GM12878 (cell line): Measurements from ENCODE around the gene WDR64. TPM values are rescaled to one million over a fixed set of nuclear protein-coding genes. Genes with fewer than 3 reads are reported as not detected.

Source experiments
- ATAC-seq: fragments of 200-7000 bp; cut with Tn5 transposase; 3 replicates; pipeline ENCODE4 v1.9.1; 2020; ENCODE audit warnings: mild to moderate bottlenecking, moderate library complexity
- BruUV-seq: library from RNA; stranded (reverse); fragments of 400-500 nt; replicated peaks from 2 replicates; lab custom pipeline; 2021; lab: Mats Ljungman, UMichigan
- CTCF ChIA-PET: fragments of 300-600 bp; sonication (Branson Sonifier 250); formaldehyde crosslinking; extraction: SDS; loops from one replicate; lab custom pipeline; 2021; ENCODE audit warnings: inconsistent platforms; lab: Yijun Ruan, JAX
- POLR2A ChIA-PET: fragments of 350-600 bp; formaldehyde crosslinking; extraction: SDS; loops from one replicate; lab custom pipeline; 2021; ENCODE audit warnings: inconsistent platforms; lab: Charles Lee
- RAD21 ChIA-PET: fragments of 300-600 bp; sonication (Branson Sonifier 250); formaldehyde crosslinking; loops from one replicate; lab custom pipeline; 2023; ENCODE audit warnings: antibody characterized with exemption; ENCODE audit not compliant: unreplicated experiment; lab: Charles Lee
- SMC1A ChIA-PET: fragments of 300-600 bp; sonication (Branson Sonifier 250); formaldehyde crosslinking; loops from one replicate; lab custom pipeline; 2023; ENCODE audit not compliant: unreplicated experiment, uncharacterized antibody; lab: Charles Lee
- DNase-seq: peaks from one replicate; pipeline ENCODE4 v3.0.0-alpha.2; 2011; ENCODE audit warnings: low read depth, low spot score
- FAIRE-seq: peaks from 3 replicates; lab custom pipeline; 2011; peaks lifted over from hg19 to GRCh38; lab: Jason Lieb, UNC
- H2AFZ ChIP-seq: 2 replicates; pipeline ENCODE4 v1.6.0; 2011; ENCODE audit warnings: low read depth, low read length, control low read depth; ENCODE audit not compliant: control insufficient read depth
- H3K27ac ChIP-seq: 2 replicates; pipeline ENCODE4 v1.5.1; 2011; ENCODE audit warnings: control low read depth; ENCODE audit not compliant: control insufficient read depth, insufficient read depth
- H3K27me3 ChIP-seq, 2 experiments: replicated peaks in 1 of 2; 2 replicates each; pipeline versions ENCODE4 v1.6.0 to v1.6.1; 2011; ENCODE audit warnings: low read length in 1 of 2; ENCODE audit not compliant: control insufficient read depth in 2 of 2, insufficient read depth in 2 of 2
- H3K36me3 ChIP-seq, 2 experiments: 2 replicates each; pipeline ENCODE4 v1.5.1; 2011; ENCODE audit warnings: low read length in 1 of 2; ENCODE audit not compliant: control insufficient read depth in 2 of 2, insufficient read depth in 2 of 2
- H3K4me1 ChIP-seq: 2 replicates; pipeline ENCODE4 v1.6.1; 2011; ENCODE audit warnings: mild to moderate bottlenecking, low read length, moderate library complexity, mixed read lengths; ENCODE audit not compliant: control insufficient read depth, insufficient read depth
- H3K4me2 ChIP-seq: 2 replicates; pipeline ENCODE4 v1.6.0; 2011; ENCODE audit warnings: control low read depth; ENCODE audit not compliant: control insufficient read depth, insufficient read depth
- H3K4me3 ChIP-seq: fragments of 200-600 bp; sonication (generic); 2 replicates; pipeline ENCODE4 v1.5.1; 2016
- H3K79me2 ChIP-seq: 2 replicates; pipeline ENCODE4 v1.6.0; 2011; ENCODE audit warnings: low read length; ENCODE audit not compliant: control insufficient read depth, insufficient read depth
- H3K9ac ChIP-seq: 2 replicates; pipeline ENCODE4 v1.8.0; 2011; ENCODE audit warnings: low read length, control low read depth, mixed read lengths; ENCODE audit not compliant: control insufficient read depth, insufficient read depth
- H3K9me3 ChIP-seq: replicated peaks from 3 replicates; pipeline ENCODE4 v1.5.1; 2011; ENCODE audit warnings: mild to moderate bottlenecking, low read length; ENCODE audit not compliant: control insufficient read depth, insufficient read depth
- H4K20me1 ChIP-seq: 2 replicates; pipeline ENCODE4 v1.6.0; 2011; ENCODE audit not compliant: control insufficient read depth, insufficient read depth
- ATF7 ChIP-seq: fragments of 450-650 bp; IDR thresholded peaks from 2 replicates; pipeline ENCODE4 v1.6.1; 2016; ENCODE audit warnings: low read depth, mild to moderate bottlenecking
- BCLAF1 ChIP-seq: fragments of 450-650 bp; IDR thresholded peaks from 2 replicates; pipeline ENCODE4 v1.6.1; 2017; ENCODE audit warnings: antibody characterized with exemption, mild to moderate bottlenecking, moderate library complexity
- CHD1 ChIP-seq: IDR thresholded peaks from 2 replicates; pipeline ENCODE4 v1.6.1; 2012; ENCODE audit warnings: low read depth, low read length, improper control_type of control experiment
- CREB1 ChIP-seq: IDR thresholded peaks from 2 replicates; pipeline ENCODE4 v1.6.1; 2012; ENCODE audit warnings: low read depth, mild to moderate bottlenecking, inconsistent platforms
- HCFC1 ChIP-seq: fragments of 150-350 bp; IDR thresholded peaks from 2 replicates; pipeline ENCODE4 v1.6.1; 2014; ENCODE audit warnings: low read length
- HDGF ChIP-seq: fragments of 450-650 bp; IDR thresholded peaks from 2 replicates; pipeline ENCODE4 v1.6.1; 2016; ENCODE audit warnings: antibody characterized with exemption
- NKRF ChIP-seq: fragments of 450-650 bp; conservative IDR thresholded peaks from 2 replicates; pipeline ENCODE4 v1.6.1; 2017; ENCODE audit warnings: mild to moderate bottlenecking, moderate library complexity
- POLR2A ChIP-seq: IDR thresholded peaks from 2 replicates; pipeline ENCODE4 v1.6.1; 2011; ENCODE audit warnings: low read depth, mild to moderate bottlenecking, low read length
- POLR2AphosphoS5 ChIP-seq: IDR thresholded peaks from 2 replicates; pipeline ENCODE4 v1.6.1; 2011; ENCODE audit warnings: mild to moderate bottlenecking, low read length, inconsistent platforms
- SMAD5 ChIP-seq: IDR thresholded peaks from 2 replicates; pipeline ENCODE4 v1.6.1; 2016; ENCODE audit warnings: antibody characterized with exemption, low read depth
- TCF12 ChIP-seq: IDR thresholded peaks from 2 replicates; pipeline ENCODE4 v1.6.1; 2011; ENCODE audit warnings: low read depth, mild to moderate bottlenecking, low read length
- TCF7 ChIP-seq: IDR thresholded peaks from 2 replicates; pipeline ENCODE4 v1.6.1; 2014; ENCODE audit warnings: antibody characterized with exemption, borderline replicate concordance
- ZNF687 ChIP-seq: fragments of 450-650 bp; IDR thresholded peaks from 2 replicates; pipeline ENCODE4 v1.6.1; 2017; ENCODE audit warnings: mild to moderate bottlenecking, moderate library complexity
- WGBS: methylation state at CpG from one replicate; pipeline ENCODE4 v1.1.6; 2016; ENCODE audit warnings: low lambda C conversion rate; ENCODE audit not compliant: insufficient replicate concordance, insufficient coverage; ENCODE audit errors: missing lambda C conversion rate; 5-methylcytosine and 5-hydroxymethylcytosine counted together
- in situ Hi-C: fragments of 300-500 bp; cut with MboI; formaldehyde crosslinking; loops from 9 replicates; pipeline ENCODE4 v1.14.3; 2018; ENCODE audit warnings: mixed read lengths
- intact Hi-C: fragments of 100-400 bp; cut with micrococcal nuclease; formaldehyde crosslinking; loops from one replicate; pipeline ENCODE4 v1.14.2; 2022; ENCODE audit not compliant: unreplicated experiment
- polyA plus RNA-seq, 11 experiments: library from polyadenylated mRNA; depleted of rRNA in 4 of 11; unstranded in 6 of 11; stranded (reverse) in 5 of 11; fragments of >200 nt; fragmentation: Nextera tagmentation in 4 of 11; fragmentation: Illumina TruSeq in 1 of 11; extraction: Ambion mirVana in 4 of 11; extraction: Trizol in 1 of 11; gene quantifications; 1 replicate in 1 of 11; 2 replicates in 10 of 11; pipeline versions ENCODE4 v1.2.1 to v1.2.3, GENCODE V29; 2011 to 2016; ENCODE audit warnings: inconsistent platforms in 2 of 11, missing spikeins in 2 of 11, low read depth in 1 of 11
- total RNA-seq, 4 experiments: library from RNA; depleted of rRNA in 3 of 4; stranded (reverse); fragments of >200 nt in 3 of 4; fragmentation: Illumina TruSeq in 1 of 4; extraction: Trizol in 1 of 4; gene quantifications; 2 replicates each; pipeline versions ENCODE4 v1.2.1 to v1.2.3, GENCODE V29; 2013 to 2021
- TF ChIP-seq, protein P1 (sequence below): fragments of 450-650 bp; IDR thresholded peaks from 2 replicates; pipeline ENCODE4 v1.6.1; 2014; ENCODE audit warnings: mild to moderate bottlenecking

Gene WDR64
- total and polyA plus RNA-seq, 10 of the 15 experiments (the other 5 are each of a cell fraction or from before 2014, with no cell fraction given): 0.01 TPM; not detected in 9

DNA sequence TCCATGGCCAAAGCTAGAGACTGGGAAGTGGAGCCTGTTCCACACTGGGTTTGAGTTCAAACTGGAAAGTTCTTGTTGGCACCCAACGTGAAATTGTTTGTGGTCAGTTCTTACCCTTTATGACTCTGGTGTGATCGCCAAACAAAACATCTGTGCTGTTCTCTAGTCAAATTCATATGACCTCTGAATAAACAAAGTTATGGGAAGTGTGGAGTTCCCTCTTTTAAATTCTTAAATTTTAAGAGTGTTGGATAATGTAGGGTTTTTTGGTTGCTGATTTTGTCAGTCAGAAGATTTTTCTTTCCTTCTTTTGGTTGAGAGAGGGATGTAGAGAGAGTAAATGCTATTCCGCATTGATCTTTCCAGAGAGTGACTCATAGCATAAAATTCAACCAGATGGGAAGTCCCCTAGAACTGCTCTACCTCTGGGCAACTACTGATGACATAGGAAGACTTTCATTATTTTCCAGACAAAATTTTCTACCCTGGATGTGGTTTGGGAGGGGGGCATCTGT, 48.3 kb upstream of the WDR64 start:
- DNase-seq: no peak
- Histone ChIP-seq H3K4me1 (peaks cover 9% of the 10 kb centered on the region; the same call in 1 of the 2 replicates), H2AFZ (no peak overlapping the region), H3K9me3 (no peaks in the 10 kb centered on the region), H3K27ac (no peak overlapping the region), H3K4me3 (no peak overlapping the region), H3K9ac (no peak overlapping the region), H3K27me3 (no peaks in the 10 kb centered on the region), H3K4me2 (no peak overlapping the region), H3K79me2 (no peaks in the 10 kb centered on the region), H3K36me3 (no peaks in the 10 kb centered on the region), H4K20me1 (no peaks in the 10 kb centered on the region)
- no TSS peak for BruUV-seq
- ATAC-seq: no peak
- ChIA-PET CTCF (interaction anchor here (0.7 kb wide), 1 partner anchor 218 kb away, joined by 3 read pairs; no protein-coding TSS in a partner anchor), SMC1A (no interaction called here), RAD21 (no interaction called here), POLR2A (no interaction called here)
- FAIRE-seq: no peak
- in situ Hi-C loops (no loop called here), intact Hi-C loops (no loop called here)
- WGBS: 90% methylated on average over 3 of the region's 3 CpGs
- TF ChIP-seq HCFC1: no peak
- no peak for TF ChIP-seq TCF12
- TF ChIP-seq, protein P1, sequence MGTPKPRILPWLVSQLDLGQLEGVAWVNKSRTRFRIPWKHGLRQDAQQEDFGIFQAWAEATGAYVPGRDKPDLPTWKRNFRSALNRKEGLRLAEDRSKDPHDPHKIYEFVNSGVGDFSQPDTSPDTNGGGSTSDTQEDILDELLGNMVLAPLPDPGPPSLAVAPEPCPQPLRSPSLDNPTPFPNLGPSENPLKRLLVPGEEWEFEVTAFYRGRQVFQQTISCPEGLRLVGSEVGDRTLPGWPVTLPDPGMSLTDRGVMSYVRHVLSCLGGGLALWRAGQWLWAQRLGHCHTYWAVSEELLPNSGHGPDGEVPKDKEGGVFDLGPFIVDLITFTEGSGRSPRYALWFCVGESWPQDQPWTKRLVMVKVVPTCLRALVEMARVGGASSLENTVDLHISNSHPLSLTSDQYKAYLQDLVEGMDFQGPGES: no peak
- no peak for TF ChIP-seq CHD1
- TF ChIP-seq TCF7: no peak
- no peak for TF ChIP-seq POLR2A
- TF ChIP-seq ZNF687: no peak
- TF ChIP-seq BCLAF1: no peak
- TF ChIP-seq HDGF: no peak
- TF ChIP-seq POLR2AphosphoS5: no peak
- no peak for TF ChIP-seq NKRF
- no peak for TF ChIP-seq ATF7
- TF ChIP-seq CREB1: no peak
- no peak for TF ChIP-seq SMAD5
